Upper lobe of left lung (tissue), 4 donors: ENCODE data around the gene SAP130.

Source experiments
- CTCF ChIP-seq, 6 experiments: fragments of 450-650 bp in 4 of 6; fragments of 200-600 bp in 2 of 6; sonication (generic) in 2 of 6; IDR thresholded peaks; one replicate each; pipeline ENCODE4 v1.5.1; 2016 to 2019; ENCODE audit warnings: antibody characterized with exemption in 6 of 6
- POLR2A ChIP-seq, 4 donors: fragments of 450-650 bp; IDR thresholded peaks; one replicate each; pipeline ENCODE4 v1.5.1; 2016 to 2017; ENCODE audit warnings: antibody characterized with exemption in 4 of 4, mild to moderate bottlenecking in 2 of 4

GRCh38 chr2:127932199-127932876 is 95.5 kb downstream of the SAP130 start:
- TF ChIP-seq POLR2A (IDR thresholded peaks at IDR 0.05) (no peak), CTCF (IDR thresholded peaks at IDR 0.05) (no peak)
